Sigmoid colon (tissue), 7 donors: ENCODE measurements around the gene GNMT. TPM values are rescaled to one million over a fixed set of nuclear protein-coding genes. Genes with fewer than 3 reads are reported as not detected.

Experiments used
- DNase-seq: peaks from one replicate; pipeline ENCODE4 v3.0.0-alpha.2; 2019
- H3K27ac ChIP-seq, 4 donors: fragments of 200-600 bp; sonication (generic); one replicate each; pipeline ENCODE4 v1.5.1; 2016 to 2019; ENCODE audit warnings: mild to moderate bottlenecking in 1 of 4
- H3K27me3 ChIP-seq, 3 donors: fragments of 200-600 bp; sonication (generic); one replicate each; pipeline ENCODE4 v1.5.1; 2019; ENCODE audit warnings: mild to moderate bottlenecking in 1 of 3
- H3K36me3 ChIP-seq, 4 donors: fragments of 200-600 bp; sonication (generic); one replicate each; pipeline ENCODE4 v1.5.1; 2016 to 2019
- H3K4me1 ChIP-seq, 4 donors: fragments of 200-600 bp; sonication (generic); one replicate each; pipeline ENCODE4 v1.5.1; 2017 to 2019
- H3K4me3 ChIP-seq, 4 donors: fragments of 200-600 bp; sonication (generic); one replicate each; pipeline ENCODE4 v1.5.1; 2017 to 2019; ENCODE audit warnings: mild to moderate bottlenecking in 2 of 4, moderate library complexity in 1 of 4
- H3K9me3 ChIP-seq, 4 donors: fragments of 200-600 bp in 3 of 4; sonication (generic) in 3 of 4; one replicate each; pipeline versions ENCODE4 v1.5.1 to v1.6.1; 2013 to 2019
- CTCF ChIP-seq, 4 experiments: fragments of 450-650 bp in 3 of 4; fragments of 200-600 bp in 1 of 4; IDR thresholded peaks; one replicate each; pipeline ENCODE4 v1.5.1; 2016 to 2019; ENCODE audit warnings: antibody characterized with exemption in 4 of 4, mild to moderate bottlenecking in 3 of 4, moderate library complexity in 2 of 4
- EP300 ChIP-seq, 4 donors: sonication (generic); formaldehyde crosslinking; IDR thresholded peaks; one replicate each; pipeline ENCODE4 v1.6.1; 2017; ENCODE audit warnings: antibody characterized with exemption in 4 of 4
- POLR2A ChIP-seq, 2 donors: fragments of 450-650 bp; IDR thresholded peaks; one replicate each; pipeline ENCODE4 v1.6.1; 2016; ENCODE audit warnings: antibody characterized with exemption in 2 of 2, mild to moderate bottlenecking in 2 of 2, moderate library complexity in 2 of 2
- POLR2AphosphoS5 ChIP-seq, 4 donors: sonication (generic); formaldehyde crosslinking; IDR thresholded peaks; one replicate each; pipeline ENCODE4 v1.6.1; 2017; ENCODE audit warnings: antibody characterized with exemption in 4 of 4
- WGBS, 2 donors: extraction: QIAGEN DNeasy Blood & Tissue Kit; methylation state at CpG; one replicate each; pipeline ENCODE4 v1.1.7; 2013; 5-methylcytosine and 5-hydroxymethylcytosine counted together
- intact Hi-C: fragments of 100-400 bp; cut with DNase I; formaldehyde crosslinking; loops from one replicate; pipeline ENCODE4 v1.15.1; 2023
- polyA plus RNA-seq, 3 donors: library from polyadenylated mRNA; stranded (reverse); fragments of 200-250 nt; gene quantifications; one replicate each; pipeline ENCODE4 v1.2.3, GENCODE V29; 2013
- total RNA-seq, 4 donors: library from RNA; depleted of rRNA; stranded (reverse); fragments of >200 nt; gene quantifications; one replicate each; pipeline ENCODE4 v1.1.0, GENCODE V29; 2016
- donor health status: healthy with polysubstance abuse.
- donor health status: Bipolar disorder and iron deficiency.
- donor health status: healthy.

GNMT gene
- total and polyA plus RNA-seq, 7 donors, result 0.45 to 0.54 TPM; not detected in 5

- no peak overlapping the region for H3K27ac ChIP-seq
- H3K9me3 ChIP-seq, result no peaks in the 10 kb centered on the region
- 74 to 91% methylated on average over 7 of the region's 7 CpGs for WGBS, 2 donors
- TF ChIP-seq CTCF (IDR thresholded peaks at IDR 0.05) (no peak), EP300 (IDR thresholded peaks at IDR 0.05) (no peak), POLR2A (IDR thresholded peaks at IDR 0.05) (no peak), POLR2AphosphoS5 (IDR thresholded peaks at IDR 0.05) (no peak)
- intact Hi-C loops, result no loop called here
- H3K4me3 ChIP-seq, result no peak overlapping the region
- peaks cover 14 to 58% (median 44%) of the 10 kb centered on the region in 4 donors for H3K36me3 ChIP-seq
- DNase-seq, result no peak
- H3K4me1 ChIP-seq, result peaks cover 0 to 25% (median 21%) of the 10 kb centered on the region in 4 donors
- H3K27me3 ChIP-seq, result no peaks in the 10 kb centered on the region
Measured at GRCh38 chr6:42935322-42935721, 25.2 kb upstream of the GNMT start.

GRCh38 chr6:42936398-42936797 is 24.2 kb upstream of the GNMT start:
- Histone ChIP-seq H3K4me3 (no peak overlapping the region), H3K4me1 (peaks cover 0 to 14% (median 11%) of the 10 kb centered on the region in 4 donors), H3K36me3 (peaks cover 14 to 58% (median 47%) of the 10 kb centered on the region in 4 donors), H3K9me3 (no peaks in the 10 kb centered on the region), H3K27me3 (no peaks in the 10 kb centered on the region), H3K27ac (no peak overlapping the region)
- WGBS, 2 donors, result 92 to 94% methylated on average over 11 of the region's 11 CpGs
- no peak for DNase-seq
- TF ChIP-seq CTCF (IDR thresholded peaks at IDR 0.05) (no peak), POLR2A (IDR thresholded peaks at IDR 0.05) (no peak), EP300 (IDR thresholded peaks at IDR 0.05) (no peak), POLR2AphosphoS5 (IDR thresholded peaks at IDR 0.05) (no peak)
- intact Hi-C loops, result no loop called here

GRCh38 chr6:42937548-42938427 is 22.8 kb upstream of the GNMT start:
- H3K36me3 ChIP-seq, result peaks cover 14 to 58% (median 47%) of the 10 kb centered on the region in 4 donors
- no peak for DNase-seq
- no peaks in the 10 kb centered on the region for H3K9me3 ChIP-seq
- H3K27ac ChIP-seq, result no peak overlapping the region
- TF ChIP-seq EP300 (IDR thresholded peaks at IDR 0.05), result no peak
- TF ChIP-seq POLR2A (IDR thresholded peaks at IDR 0.05), result no peak
- no peak for TF ChIP-seq POLR2AphosphoS5 (IDR thresholded peaks at IDR 0.05)
- 94% methylated on average over 13 of the region's 13 CpGs for whole genome bisulfite sequencing, 2 donors
- H3K4me3 ChIP-seq, result no peak overlapping the region
- no peaks in the 10 kb centered on the region for H3K27me3 ChIP-seq
- intact Hi-C loops, result no loop called here
- peaks cover 0 to 5% (median 2%) of the 10 kb centered on the region in 4 donors for H3K4me1 ChIP-seq

GRCh38 chr6:42938428-42938796 is 22.1 kb upstream of the GNMT start:
- H3K27me3 ChIP-seq, result no peaks in the 10 kb centered on the region
- intact Hi-C loops, result no loop called here
- H3K4me1 ChIP-seq, result no peaks in the 10 kb centered on the region
- no peak overlapping the region for H3K27ac ChIP-seq
- no peaks in the 10 kb centered on the region for H3K9me3 ChIP-seq
- TF ChIP-seq POLR2AphosphoS5 (IDR thresholded peaks at IDR 0.05), result no peak
- no peak for TF ChIP-seq CTCF (IDR thresholded peaks at IDR 0.05)
- TF ChIP-seq EP300 (IDR thresholded peaks at IDR 0.05), result no peak
- no peak for TF ChIP-seq POLR2A (IDR thresholded peaks at IDR 0.05)
- no peak overlapping the region for H3K4me3 ChIP-seq
- H3K36me3 ChIP-seq, result peaks cover 14 to 58% (median 50%) of the 10 kb centered on the region in 4 donors
- 87 to 90% methylated on average over 5 of the region's 5 CpGs for WGBS, 2 donors
- no peak for DNase-seq

GRCh38 chr6:42938987-42939809 is 21.4 kb upstream of the GNMT start:
- TF ChIP-seq CTCF (IDR thresholded peaks at IDR 0.05) (no peak), EP300 (IDR thresholded peaks at IDR 0.05) (no peak), POLR2A (IDR thresholded peaks at IDR 0.05) (no peak), POLR2AphosphoS5 (IDR thresholded peaks at IDR 0.05) (no peak)
- Histone ChIP-seq H3K36me3 (peaks cover 14 to 63% (median 54%) of the 10 kb centered on the region in 4 donors), H3K4me3 (no peak overlapping the region), H3K9me3 (no peaks in the 10 kb centered on the region), H3K27me3 (no peaks in the 10 kb centered on the region), H3K4me1 (no peaks in the 10 kb centered on the region), H3K27ac (no peak overlapping the region)
- intact Hi-C loops, result no loop called here
- WGBS, 2 donors, result 71 to 84% methylated on average over 9 of the region's 9 CpGs
- DNase-seq, result no peak
